Stimulated activated naive B cell treated with anti-CD40 and anti-IgM and Interleukin-4, amounts not matched to agents 10 μg/mL and 1 μg/mL and 100 μg/mL, for 72 hours (primary cell): ENCODE data around the gene CDC5L.

Experiments used
- ATAC-seq, 2 donors: fragments of 150-1000 bp; cut with Tn5 transposase; replicated peaks; 2 replicates each; pipeline ENCODE4 v1.10.0; 2021; ENCODE audit warnings: moderate library complexity in 1 of 2
- DNase-seq: peaks from one replicate; pipeline ENCODE4 v3.0.0; 2021
- H3K27ac Mint-ChIP-seq: one replicate; pipeline ENCODE4 v1.8.0; 2022; ENCODE audit warnings: mild to moderate bottlenecking, mixed read lengths
- H3K27me3 Mint-ChIP-seq, 2 donors: one replicate each; pipeline ENCODE4 v1.8.0; 2022; ENCODE audit warnings: mixed read lengths in 2 of 2
- H3K36me3 Mint-ChIP-seq, 2 donors: one replicate each; pipeline ENCODE4 v1.8.0; 2022; ENCODE audit warnings: mixed read lengths in 2 of 2, mild to moderate bottlenecking in 1 of 2
- H3K4me1 Mint-ChIP-seq, 2 donors: one replicate each; pipeline ENCODE4 v1.8.0; 2022; ENCODE audit warnings: mixed read lengths in 2 of 2, mild to moderate bottlenecking in 1 of 2
- H3K4me3 Mint-ChIP-seq, 2 donors: one replicate each; pipeline ENCODE4 v1.8.0; 2022; ENCODE audit warnings: mild to moderate bottlenecking in 2 of 2, mixed read lengths in 2 of 2, moderate library complexity in 1 of 2
- H3K9me3 Mint-ChIP-seq, 2 donors: one replicate each; pipeline ENCODE4 v1.8.0; 2022; ENCODE audit warnings: mixed read lengths in 2 of 2, mild to moderate bottlenecking in 1 of 2

Gene CDC5L

DNA sequence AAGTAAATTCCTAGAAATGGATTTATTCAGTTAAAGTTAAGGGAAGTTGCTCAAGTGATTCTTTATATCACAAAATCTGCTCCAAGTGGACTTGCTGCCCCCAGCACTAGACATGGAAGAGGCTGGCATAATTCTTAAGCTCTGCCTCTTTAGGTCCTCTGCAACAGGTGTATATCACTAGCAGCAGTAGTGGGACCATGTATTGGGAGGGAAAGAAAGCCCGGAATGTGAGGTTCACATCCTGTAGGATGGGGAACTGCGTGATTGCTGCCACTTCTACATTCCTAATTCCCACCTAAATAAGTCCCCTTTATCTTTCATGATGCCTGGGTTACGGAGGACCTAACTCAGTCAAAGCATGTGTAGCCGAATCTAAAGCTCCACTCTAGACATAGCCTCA is 31.9 kb upstream of the CDC5L start:
- H3K4me3 Mint-ChIP-seq: no peak overlapping the region
- H3K27ac Mint-ChIP-seq: no peak overlapping the region
- ATAC-seq (no peak), DNase-seq (no peak)
- no peaks in the 10 kb centered on the region for H3K4me1 Mint-ChIP-seq
- H3K36me3 Mint-ChIP-seq: no peaks in the 10 kb centered on the region
- H3K27me3 Mint-ChIP-seq: peaks cover 18 to 24% of the 10 kb centered on the region in 2 donors
- peaks cover 6 to 7% of the 10 kb centered on the region in 2 donors for H3K9me3 Mint-ChIP-seq

GRCh38 chr6:44356487-44356886 is 31.0 kb upstream of the CDC5L start:
- ATAC-seq: no peak
- Mint-ChIP-seq H3K27me3 (peaks cover 18 to 24% of the 10 kb centered on the region in 2 donors), H3K4me3 (no peak overlapping the region), H3K9me3 (peaks cover 6 to 7% of the 10 kb centered on the region in 2 donors), H3K27ac (no peak overlapping the region), H3K36me3 (no peaks in the 10 kb centered on the region), H3K4me1 (no peaks in the 10 kb centered on the region)
- DNase-seq: no peak

DNA sequence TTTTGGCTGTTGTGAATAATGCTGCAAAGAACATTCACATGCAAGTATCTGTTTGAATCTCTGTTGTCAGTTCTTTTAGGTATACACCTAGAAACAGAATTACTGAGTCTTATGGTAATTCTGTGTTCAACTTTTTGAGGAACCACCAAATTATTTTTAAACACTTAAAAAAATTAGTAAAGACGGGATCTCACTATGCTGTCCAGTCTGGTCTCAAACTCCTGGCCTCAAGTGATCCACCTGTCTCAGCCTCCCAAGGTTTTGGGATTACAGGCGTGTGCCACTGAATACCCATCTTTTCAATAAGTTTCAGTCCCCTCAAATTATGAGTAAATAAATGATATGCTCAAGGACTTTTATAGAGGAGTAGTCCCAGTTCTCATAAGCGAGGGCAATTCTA is 27.5 kb upstream of the CDC5L start:
- ATAC-seq (no peak), DNase-seq (no peak)
- H3K27ac Mint-ChIP-seq: no peak overlapping the region
- peaks cover 18 to 24% of the 10 kb centered on the region in 2 donors for H3K27me3 Mint-ChIP-seq
- H3K9me3 Mint-ChIP-seq: peaks cover 6 to 7% of the 10 kb centered on the region in 2 donors
- H3K4me3 Mint-ChIP-seq: no peak overlapping the region
- no peaks in the 10 kb centered on the region for H3K36me3 Mint-ChIP-seq
- H3K4me1 Mint-ChIP-seq: peaks cover 5 to 13% of the 10 kb centered on the region in 2 donors

DNA sequence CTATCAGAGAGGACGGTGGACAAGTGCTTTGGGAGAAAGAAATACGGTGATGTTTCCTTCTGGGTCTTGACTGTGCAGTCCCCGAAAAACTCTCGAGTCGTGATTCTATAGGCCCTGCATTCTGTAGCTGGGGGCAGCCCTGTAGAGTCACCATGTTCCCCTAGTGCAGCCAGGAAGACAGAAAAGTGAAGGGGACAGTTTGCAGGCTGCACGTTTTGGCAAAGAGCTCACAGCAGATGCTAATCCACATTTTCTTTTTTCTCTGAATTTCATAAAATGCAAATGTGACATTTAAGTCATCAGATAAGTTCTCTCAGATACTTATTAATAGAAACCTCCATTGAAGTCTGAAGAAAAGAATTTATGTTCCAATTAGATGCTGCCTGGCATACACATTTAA is 25.6 kb upstream of the CDC5L start:
- peaks cover 9 to 14% of the 10 kb centered on the region in 2 donors for H3K27me3 Mint-ChIP-seq
- H3K9me3 Mint-ChIP-seq: peaks cover 0 to 2% of the 10 kb centered on the region in 2 donors
- ATAC-seq (no peak), DNase-seq (no peak)
- H3K4me3 Mint-ChIP-seq: no peak overlapping the region
- H3K27ac Mint-ChIP-seq: no peak overlapping the region
- H3K36me3 Mint-ChIP-seq: no peaks in the 10 kb centered on the region
- peaks cover 5 to 18% of the 10 kb centered on the region in 2 donors for H3K4me1 Mint-ChIP-seq

DNA sequence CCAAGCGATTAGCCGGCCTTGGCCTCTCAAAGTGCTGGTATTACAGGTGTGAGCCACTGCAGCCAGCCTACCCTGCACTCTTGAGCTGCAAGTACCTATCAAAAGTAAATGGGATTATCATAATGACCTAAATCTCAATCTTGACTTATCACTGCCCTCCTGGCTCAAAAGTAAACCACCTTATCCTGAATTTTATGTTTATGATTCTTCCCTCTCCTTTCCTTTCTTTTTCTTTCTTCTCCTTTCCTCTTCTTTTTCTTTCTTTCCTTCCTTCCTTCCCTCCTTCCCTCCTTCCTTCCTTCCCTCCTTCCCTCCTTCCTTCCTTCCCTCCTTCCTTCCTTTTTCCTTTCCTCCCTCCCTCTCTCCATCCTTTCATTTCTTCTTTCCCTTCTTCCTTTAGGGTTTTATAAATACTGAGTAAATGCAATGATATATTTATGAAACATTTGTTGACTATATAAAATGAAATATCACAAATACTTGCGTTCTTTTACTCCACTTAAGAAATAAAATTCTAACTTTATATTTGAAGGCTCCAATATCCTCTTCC is 24.1 kb upstream of the CDC5L start:
- ATAC-seq (no peak), DNase-seq (no peak)
- Mint-ChIP-seq H3K9me3 (no peaks in the 10 kb centered on the region), H3K27me3 (peaks cover 4 to 9% of the 10 kb centered on the region in 2 donors), H3K4me1 (peaks cover 5 to 18% of the 10 kb centered on the region in 2 donors), H3K27ac (peak overlapping the region; percentile 4), H3K4me3 (no peak overlapping the region), H3K36me3 (no peaks in the 10 kb centered on the region)

GRCh38 chr6:44366781-44367180 is 20.7 kb upstream of the CDC5L start:
- Mint-ChIP-seq H3K27ac (no peak overlapping the region), H3K36me3 (no peaks in the 10 kb centered on the region), H3K27me3 (peaks cover 8 to 11% of the 10 kb centered on the region in 2 donors), H3K9me3 (no peaks in the 10 kb centered on the region), H3K4me3 (no peak overlapping the region), H3K4me1 (peaks cover 5 to 17% of the 10 kb centered on the region in 2 donors)
- ATAC-seq: no peak
- no peak for DNase-seq

DNA sequence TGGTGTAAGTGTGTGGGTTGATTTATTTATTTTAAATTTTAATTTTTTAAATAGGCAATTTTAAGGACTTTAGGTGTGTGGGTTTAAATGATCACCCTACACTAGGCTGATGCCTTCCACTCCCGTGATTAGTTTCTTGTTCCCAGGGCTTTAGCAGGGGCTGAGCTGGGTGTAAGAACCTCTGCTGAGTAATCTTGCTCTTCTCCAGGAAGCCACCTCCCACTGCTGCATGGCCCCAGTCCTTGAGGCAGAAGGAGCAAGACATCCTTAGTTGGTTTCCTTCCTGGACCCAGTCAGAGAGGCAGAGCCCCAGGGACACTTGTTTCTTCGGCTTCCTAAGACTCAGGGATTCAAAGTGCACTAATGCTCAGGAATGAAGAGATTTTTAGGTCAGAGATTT is 19.8 kb upstream of the CDC5L start:
- Mint-ChIP-seq H3K4me1 (peaks cover 5 to 13% of the 10 kb centered on the region in 2 donors), H3K4me3 (no peak overlapping the region), H3K27me3 (peaks cover 8 to 11% of the 10 kb centered on the region in 2 donors), H3K27ac (no peak overlapping the region), H3K36me3 (no peaks in the 10 kb centered on the region), H3K9me3 (no peaks in the 10 kb centered on the region)
- DNase-seq (no peak), ATAC-seq (no peak)

- Mint-ChIP-seq H3K9me3 (no peaks in the 10 kb centered on the region), H3K27me3 (peaks cover 16 to 25% of the 10 kb centered on the region in 2 donors), H3K27ac (no peak overlapping the region), H3K4me3 (no peak overlapping the region), H3K36me3 (no peaks in the 10 kb centered on the region), H3K4me1 (no peaks in the 10 kb centered on the region)
- DNase-seq (no peak), ATAC-seq (no peak)
These were observed 14.5 kb upstream of the CDC5L start for GRCh38 chr6:44373051-44373450.

- Mint-ChIP-seq H3K4me3 (no peak overlapping the region), H3K4me1 (no peaks in the 10 kb centered on the region), H3K36me3 (no peaks in the 10 kb centered on the region), H3K9me3 (no peaks in the 10 kb centered on the region), H3K27me3 (peaks cover 12 to 24% of the 10 kb centered on the region in 2 donors), H3K27ac (no peak overlapping the region)
- DNase-seq (no peak), ATAC-seq (no peak)
These were observed 13.7 kb upstream of the CDC5L start for GRCh38 chr6:44373787-44374186.

DNA sequence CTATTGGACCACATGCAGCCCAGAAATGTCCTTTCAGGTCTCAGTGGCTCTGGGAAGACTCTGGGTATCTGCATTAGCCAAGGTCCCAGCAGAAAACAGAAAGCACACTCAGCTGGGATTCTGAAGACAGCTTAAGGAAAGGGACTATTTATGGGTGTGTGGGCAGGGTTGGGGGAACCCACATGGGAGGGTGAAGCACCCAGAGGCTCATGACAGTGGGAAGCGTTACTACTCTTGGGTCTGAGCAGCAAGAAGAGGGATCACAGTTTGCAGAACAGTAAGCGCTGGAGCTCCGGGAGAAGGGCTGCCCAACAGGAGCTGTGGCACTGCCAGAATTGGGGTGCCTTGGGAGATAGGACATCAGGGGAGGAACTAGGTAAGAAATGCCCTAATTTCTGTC is 12.4 kb upstream of the CDC5L start:
- Mint-ChIP-seq H3K4me1 (no peaks in the 10 kb centered on the region), H3K27ac (no peak overlapping the region), H3K9me3 (no peaks in the 10 kb centered on the region), H3K4me3 (no peak overlapping the region), H3K36me3 (no peaks in the 10 kb centered on the region), H3K27me3 (peaks cover 16 to 29% of the 10 kb centered on the region in 2 donors)
- ATAC-seq (no peak), DNase-seq (no peak)

DNA sequence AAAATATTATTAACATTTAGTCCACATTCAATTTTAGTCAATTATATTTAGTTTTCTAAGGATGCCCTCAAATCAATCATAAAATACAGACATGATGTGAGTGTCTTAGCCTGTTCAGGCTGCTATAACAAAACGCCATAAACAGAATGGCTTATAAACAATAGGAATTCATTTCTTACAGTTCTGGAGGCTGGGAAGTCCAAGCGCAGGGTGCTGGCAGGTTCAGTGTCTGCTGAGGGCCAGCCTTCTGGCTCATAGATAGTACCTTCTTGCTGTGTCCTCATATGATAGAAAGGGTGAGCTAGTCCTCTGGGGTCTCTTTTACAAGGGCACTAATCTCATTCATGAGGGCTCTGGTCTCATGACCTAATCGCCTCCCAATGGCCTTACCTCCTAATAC is 10.0 kb upstream of the CDC5L start:
- H3K27me3 Mint-ChIP-seq: peaks cover 25 to 44% of the 10 kb centered on the region in 2 donors
- no peaks in the 10 kb centered on the region for H3K4me1 Mint-ChIP-seq
- H3K9me3 Mint-ChIP-seq: no peaks in the 10 kb centered on the region
- ATAC-seq (no peak), DNase-seq (no peak)
- H3K36me3 Mint-ChIP-seq: no peaks in the 10 kb centered on the region
- H3K27ac Mint-ChIP-seq: no peak overlapping the region
- no peak overlapping the region for H3K4me3 Mint-ChIP-seq

DNA sequence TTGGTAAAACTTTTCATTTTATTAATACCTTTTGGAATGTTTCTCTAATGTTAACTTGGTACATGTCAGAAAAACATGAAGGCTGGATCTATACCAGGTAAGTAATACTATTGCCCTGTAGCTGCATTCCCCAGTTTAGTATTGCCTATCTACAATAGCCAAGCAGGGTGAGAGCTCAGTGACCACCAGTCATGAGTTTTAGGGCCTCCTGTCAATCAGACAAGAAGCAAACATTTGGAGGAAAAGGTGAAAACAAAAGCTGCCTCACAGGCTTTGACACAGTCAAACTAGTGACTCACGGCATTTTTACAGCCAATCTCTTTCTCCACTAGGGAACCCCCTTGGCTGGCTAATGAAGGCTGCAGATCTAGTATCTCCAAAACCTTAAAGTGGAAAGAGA is 9.5 kb upstream of the CDC5L start:
- ATAC-seq: no peak
- peaks cover 25 to 44% of the 10 kb centered on the region in 2 donors for H3K27me3 Mint-ChIP-seq
- no peak overlapping the region for H3K4me3 Mint-ChIP-seq
- no peaks in the 10 kb centered on the region for H3K36me3 Mint-ChIP-seq
- no peak overlapping the region for H3K27ac Mint-ChIP-seq
- H3K4me1 Mint-ChIP-seq: no peaks in the 10 kb centered on the region
- DNase-seq: no peak
- H3K9me3 Mint-ChIP-seq: no peaks in the 10 kb centered on the region

DNA sequence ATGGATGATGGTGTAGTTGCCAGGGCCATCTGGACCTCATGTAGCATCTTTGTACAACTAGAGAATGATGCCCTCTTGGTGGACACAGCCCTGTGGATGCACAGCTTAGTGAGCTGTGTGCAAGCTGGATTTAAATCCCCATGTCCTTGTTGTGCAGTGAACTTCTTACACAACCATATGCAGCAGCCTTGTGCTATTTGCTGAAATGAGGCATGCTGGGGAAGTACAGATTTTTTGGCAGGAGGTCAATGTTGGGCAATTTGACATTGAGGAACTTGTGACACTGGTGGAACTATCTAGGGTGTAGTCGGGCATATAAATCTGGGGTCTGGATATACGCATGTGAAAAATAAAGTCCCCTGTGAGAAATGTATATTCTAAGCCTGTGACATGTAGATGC is 5.8 kb upstream of the CDC5L start:
- DNase-seq (no peak), ATAC-seq (no peak)
- H3K9me3 Mint-ChIP-seq: no peaks in the 10 kb centered on the region
- peaks cover 0 to 4% of the 10 kb centered on the region in 2 donors for H3K4me1 Mint-ChIP-seq
- H3K4me3 Mint-ChIP-seq: no peak overlapping the region
- peaks cover 13 to 39% of the 10 kb centered on the region in 2 donors for H3K27me3 Mint-ChIP-seq
- H3K27ac Mint-ChIP-seq: no peak overlapping the region
- H3K36me3 Mint-ChIP-seq: no peaks in the 10 kb centered on the region

GRCh38 chr6:44386364-44386928 is 1.1 kb upstream of the CDC5L start:
- no peaks in the 10 kb centered on the region for H3K9me3 Mint-ChIP-seq
- H3K27me3 Mint-ChIP-seq: peaks cover 8 to 16% of the 10 kb centered on the region in 2 donors
- peaks cover 21 to 31% of the 10 kb centered on the region in 2 donors for H3K4me1 Mint-ChIP-seq
- peaks cover 13 to 18% of the 10 kb centered on the region in 2 donors for H3K36me3 Mint-ChIP-seq
- peak overlapping the region; percentile 91 to 93 for H3K4me3 Mint-ChIP-seq
- DNase-seq (no peak), ATAC-seq (no peak)
- peak overlapping the region; percentile 97 for H3K27ac Mint-ChIP-seq

GRCh38 chr6:44386929-44387345 is 569 bp upstream of the CDC5L start:
- Mint-ChIP-seq H3K36me3 (peaks cover 18 to 23% of the 10 kb centered on the region in 2 donors), H3K27ac (peak overlapping the region; percentile 97), H3K4me1 (peaks cover 21 to 36% of the 10 kb centered on the region in 2 donors), H3K27me3 (peaks cover 3 to 12% of the 10 kb centered on the region in 2 donors), H3K4me3 (peak overlapping the region; percentile 91 to 93), H3K9me3 (no peaks in the 10 kb centered on the region)
- DNase-seq (no peak), ATAC-seq (peak; percentile 8 to 21)
